Dermis microvascular lymphatic vessel endothelial cell (primary cell): Measurements from ENCODE around the gene TBC1D10B. TPM values are rescaled to one million over a fixed set of nuclear protein-coding genes. Genes with fewer than 3 reads are reported as not detected.
A peak's percentile ranks its signal among the peaks of the same experiment; 100 is the strongest.
"Not testable (repeated sequence)": the region's sequence is repeated elsewhere in the genome, so short reads cannot be mapped to it uniquely, and the experiment has no call there.

Experiments
- DNase-seq, 2 donors: peaks; one replicate each; pipeline versions ENCODE4 v3.0.0 to v3.0.0-alpha.2; 2010; ENCODE audit warnings: low read depth in 2 of 2
- total RNA-seq: library from RNA; depleted of rRNA; stranded (reverse); fragments of >200 nt; gene quantifications from 2 replicates; pipeline ENCODE4 v1.2.1, GENCODE V29; 2014

TBC1D10B gene
- total RNA-seq, 1 donor from 2014 or later: 22.2 TPM

DNA sequence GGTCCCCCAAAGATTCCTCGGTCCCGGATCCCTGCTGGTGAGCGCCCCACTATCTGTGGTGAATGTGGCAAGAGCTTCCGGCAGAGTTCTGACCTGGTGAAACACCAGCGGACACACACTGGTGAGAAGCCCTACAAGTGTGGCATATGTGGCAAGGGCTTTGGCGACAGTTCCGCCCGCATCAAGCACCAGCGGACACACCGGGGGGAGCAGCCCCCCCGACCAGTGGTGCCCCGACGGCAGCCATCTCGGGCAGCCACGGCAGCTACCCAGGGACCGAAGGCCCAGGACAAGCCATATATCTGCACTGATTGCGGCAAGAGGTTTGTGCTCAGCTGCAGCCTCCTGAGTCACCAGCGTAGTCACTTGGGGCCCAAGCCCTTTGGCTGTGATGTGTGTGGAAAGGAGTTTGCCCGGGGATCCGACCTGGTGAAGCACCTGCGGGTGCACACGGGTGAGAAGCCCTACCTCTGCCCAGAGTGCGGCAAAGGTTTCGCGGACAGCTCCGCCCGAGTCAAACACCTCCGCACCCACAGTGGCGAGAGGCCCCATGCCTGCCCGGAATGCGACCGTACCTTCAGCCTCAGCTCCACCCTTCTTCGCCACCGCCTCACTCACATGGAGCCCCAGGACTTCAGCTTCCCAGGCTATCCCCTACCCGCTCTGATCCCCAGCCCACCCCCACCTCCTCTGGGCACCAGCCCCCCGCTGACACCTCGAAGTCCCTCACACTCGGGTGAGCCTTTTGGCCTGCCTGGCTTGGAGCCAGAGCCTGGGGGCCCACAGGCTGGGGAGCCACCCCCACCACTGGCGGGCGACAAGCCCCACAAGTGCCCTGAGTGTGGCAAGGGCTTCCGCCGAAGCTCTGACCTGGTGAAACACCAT is 27.7 kb upstream of the TBC1D10B start:
- DNase-seq: no peak

DNA sequence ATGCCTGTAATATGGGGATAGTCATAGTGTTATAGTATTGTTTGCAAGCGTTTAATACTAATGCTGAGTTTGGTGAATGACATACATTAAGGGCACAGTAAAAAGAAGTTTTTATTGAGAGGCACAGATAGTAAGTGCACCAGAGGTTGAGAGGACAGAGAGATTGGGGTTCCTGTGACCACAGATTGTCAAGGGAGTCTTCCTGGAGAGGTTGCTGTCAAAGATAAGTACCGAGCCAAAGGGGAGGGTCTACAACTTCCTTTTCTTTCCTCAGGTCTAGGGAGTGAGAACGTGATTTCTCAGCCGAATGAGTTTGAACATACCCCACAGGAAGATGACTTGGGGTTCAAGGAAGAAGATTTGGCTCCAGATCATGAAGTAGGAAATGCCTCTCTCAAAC is 26.8 kb upstream of the TBC1D10B start:
- no peak for DNase-seq

DNA sequence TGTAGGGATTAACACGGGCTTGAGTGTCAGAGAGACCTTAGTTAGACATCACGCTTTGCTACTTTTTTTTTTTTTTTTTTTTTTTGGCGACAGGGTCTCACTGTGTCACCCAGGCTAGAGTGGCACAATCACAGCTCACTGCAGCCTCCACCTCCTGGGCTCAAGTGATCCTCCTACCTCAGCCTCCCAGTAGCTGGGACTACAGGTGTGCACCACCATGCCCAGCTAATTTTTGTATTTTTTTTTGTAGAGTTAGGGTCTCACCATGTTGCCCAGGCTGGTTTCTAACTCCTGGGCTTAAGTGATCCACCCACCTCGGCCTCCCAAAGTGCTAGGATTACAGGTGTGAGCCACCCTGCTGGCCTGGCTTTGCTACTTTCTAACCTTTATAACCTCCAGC is 26.3 kb upstream of the TBC1D10B start:
- not testable (repeated sequence) for DNase-seq

DNA sequence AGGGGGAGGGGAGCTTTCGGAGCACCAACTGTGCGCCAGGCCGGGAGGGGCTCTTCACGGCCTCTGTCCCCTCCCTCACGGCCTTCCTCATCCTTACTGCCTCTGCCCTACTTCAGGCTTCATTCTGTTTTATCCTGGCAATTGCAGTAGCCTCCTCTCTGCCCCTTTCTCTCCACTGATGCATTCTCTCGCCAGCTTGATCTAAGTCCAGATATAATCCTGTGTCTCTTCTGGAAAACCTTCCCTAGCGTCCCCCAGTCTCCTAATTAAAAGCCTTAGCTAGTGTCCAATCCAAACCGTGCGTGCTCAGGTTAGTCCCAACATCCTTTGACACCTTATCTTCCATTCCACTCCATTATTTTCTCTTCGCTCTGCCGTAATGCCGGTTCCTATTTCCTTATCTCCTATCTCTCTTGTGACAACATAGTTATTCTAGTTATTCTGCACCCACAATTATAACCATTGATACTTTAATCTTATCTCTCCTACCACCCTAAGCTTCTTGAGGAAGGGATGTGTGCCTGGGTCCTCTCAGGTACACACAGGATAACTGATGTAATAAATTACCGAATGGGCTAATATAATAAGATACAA is 25.8 kb upstream of the TBC1D10B start:
- peak in 1 of 2 donors; percentile 38 for DNase-seq

DNA sequence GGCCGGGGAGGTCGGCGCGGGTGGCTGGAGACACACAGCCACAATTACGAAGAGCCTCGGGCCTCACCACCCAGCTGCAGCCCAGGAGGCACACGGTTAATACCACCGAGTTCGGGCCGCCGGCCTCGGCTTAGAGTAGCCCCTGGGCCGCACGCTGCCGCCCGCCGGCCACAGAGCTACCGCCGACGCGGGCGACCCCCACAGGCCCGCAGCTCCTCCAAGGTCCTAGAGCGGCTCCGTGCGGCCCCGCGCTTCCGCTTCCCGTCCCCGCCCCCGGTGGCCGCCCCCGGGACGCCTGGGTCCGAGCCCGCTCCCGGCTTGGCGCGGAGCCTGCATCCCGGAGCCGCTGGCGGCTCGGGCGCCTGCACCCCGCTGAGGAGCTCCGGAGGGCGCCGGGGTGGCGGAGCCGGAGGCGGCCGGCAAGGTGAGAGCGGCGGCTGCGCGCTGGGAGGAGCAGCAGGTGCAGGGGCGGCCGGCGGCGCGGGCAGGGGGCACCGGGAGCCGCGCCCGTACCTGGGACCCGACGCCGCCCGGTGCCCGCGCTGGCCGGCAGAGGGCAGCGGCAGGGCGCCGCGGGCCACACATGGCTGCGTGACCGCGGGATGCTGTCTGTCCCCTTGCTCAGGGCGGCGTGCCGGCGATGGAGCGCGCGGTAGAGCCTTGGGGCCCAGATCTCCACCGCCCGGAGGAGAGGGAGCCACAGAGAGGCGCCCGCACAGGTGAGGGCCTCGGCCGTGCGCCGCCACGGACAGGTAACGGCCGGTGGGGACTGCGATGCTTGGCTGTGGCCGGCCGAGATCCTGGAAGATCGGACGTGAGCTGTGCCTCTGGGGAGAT is 25.1 kb upstream of the TBC1D10B start, which contains the start of gene ZNF48:
ZNF48 (plus strand) TSS at position 266 of the 837 bp plus-strand sequence; CDS start at position 641, 375 bp downstream.
- peak; percentile 83 to 93 for DNase-seq

DNA sequence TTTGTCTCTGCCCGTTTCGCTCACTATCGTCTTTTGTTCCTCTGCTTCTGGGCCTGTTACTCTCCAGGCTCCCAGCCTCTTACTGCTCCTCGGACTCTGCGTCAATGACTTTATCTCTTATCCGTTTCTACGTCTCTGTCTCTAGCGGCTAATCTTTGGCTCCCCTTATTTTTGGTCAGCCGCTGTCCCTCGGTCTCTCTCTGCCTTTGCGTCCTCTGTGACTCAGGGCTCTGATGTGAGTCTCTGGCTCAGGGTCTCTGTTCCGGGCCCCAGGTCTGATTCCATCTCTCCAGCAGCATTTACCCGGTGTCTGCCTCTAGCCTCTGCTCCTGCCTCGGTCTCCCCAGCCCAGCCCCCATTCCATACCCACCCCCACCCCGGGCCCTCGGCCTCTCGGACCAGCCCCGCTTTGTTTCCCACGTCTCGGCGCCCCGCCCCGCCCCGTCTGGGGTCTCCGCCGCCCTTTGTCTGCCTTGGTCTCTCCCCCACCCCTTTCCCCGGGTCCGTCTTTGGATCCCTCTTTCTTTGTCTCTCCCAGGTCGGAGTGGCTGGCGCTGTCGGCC is 24.4 kb upstream of the TBC1D10B start:
- DNase-seq: no peak

DNA sequence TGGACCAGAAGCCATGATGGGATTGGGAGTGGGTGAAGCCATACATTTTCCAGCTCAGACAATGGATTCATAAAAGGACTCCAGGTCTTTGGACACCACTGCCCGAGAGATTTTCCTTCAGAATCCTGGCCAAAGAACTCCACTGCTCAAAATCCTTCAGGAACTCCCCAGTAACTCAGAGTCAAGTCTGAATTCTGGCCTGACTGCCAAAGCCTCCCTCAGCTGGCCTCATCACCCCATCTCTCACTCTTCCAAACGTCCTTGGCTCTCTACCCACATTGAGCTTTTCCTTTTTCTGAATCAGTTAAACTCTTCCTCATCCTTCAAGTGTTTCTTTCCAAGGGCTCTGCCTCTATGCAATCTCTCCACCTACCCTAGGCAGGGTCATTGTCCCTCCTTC is 13.2 kb upstream of the TBC1D10B start:
- DNase-seq: no peak

DNA sequence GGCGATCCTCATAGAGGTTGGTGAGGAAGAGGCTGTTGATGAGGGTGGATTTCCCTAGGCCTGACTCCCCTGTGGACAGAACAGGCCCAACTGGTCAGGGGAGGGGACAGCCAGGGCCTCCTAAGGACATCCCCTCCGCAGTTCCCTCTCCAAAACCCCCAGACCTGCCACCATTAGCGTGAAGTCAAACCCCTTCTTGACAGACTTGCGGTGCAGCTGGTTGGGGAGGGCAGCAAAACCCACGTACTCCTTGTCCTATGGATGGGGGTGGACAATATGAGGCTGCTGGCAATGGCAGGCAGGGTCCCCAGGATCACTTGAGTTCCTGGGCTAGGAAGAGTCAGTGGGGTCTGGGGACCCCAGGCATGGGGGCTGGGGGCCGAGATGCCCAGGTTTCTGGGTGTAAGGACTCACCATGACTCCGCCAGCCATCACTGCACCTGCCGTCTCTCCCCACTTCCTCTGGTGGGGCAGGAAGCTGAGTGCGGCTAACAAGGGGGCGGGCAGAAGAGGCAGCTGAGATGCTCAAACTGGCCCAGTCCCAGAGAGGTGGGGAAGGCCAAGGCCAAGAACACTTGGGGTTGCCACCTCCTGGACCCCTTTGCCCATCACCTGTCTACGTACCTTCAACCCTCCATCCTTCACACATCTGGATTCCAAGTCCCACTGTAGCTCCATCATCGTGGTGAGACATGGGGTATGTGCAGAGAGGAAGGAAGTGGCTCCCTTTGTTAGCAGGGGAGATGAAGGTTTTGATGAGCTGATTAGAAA is 12.0 kb upstream of the TBC1D10B start, which contains the start of gene SEPTIN1:
SEPTIN1 (minus strand) TSS at position 451 of the 771 bp plus-strand sequence; CDS start at position 432, 19 bp downstream.
- DNase-seq: no peak

DNA sequence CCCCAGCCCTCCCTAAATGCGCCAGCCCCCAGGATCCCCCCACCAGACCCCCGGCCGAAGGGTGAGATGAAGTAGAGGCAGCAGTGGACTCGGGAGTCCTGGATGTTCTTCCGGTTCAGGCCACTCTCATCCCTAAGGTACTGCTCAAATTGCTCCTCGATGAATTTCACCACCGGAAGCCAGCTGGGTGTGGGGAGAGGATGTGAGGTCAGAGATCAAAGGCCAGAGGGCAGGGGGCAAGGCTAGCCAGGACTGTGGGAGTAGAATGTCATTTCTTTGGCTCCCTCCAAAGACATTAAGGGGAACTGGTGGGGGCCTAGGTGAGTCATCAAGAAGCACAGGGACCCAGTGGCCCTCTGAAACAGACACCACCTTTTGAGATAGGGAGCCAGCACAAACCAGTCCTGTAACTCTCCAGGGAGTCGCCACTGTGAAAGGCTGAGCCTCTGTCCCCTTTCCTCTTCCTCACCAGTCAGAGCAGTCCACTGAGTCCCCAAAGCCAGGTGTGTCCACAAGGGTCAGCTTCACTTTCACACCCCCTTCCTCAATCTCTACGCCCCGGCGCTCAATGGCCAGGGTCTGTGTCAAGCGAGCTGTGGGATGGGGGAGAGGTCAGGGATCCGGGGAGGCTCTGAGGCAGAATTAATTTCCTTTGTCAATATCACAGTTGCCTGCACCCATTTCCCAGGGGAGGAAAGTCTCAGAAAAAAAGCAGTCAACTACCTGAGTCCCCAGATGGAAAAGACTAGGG is 11.2 kb upstream of the TBC1D10B start:
- no peak for DNase-seq

DNA sequence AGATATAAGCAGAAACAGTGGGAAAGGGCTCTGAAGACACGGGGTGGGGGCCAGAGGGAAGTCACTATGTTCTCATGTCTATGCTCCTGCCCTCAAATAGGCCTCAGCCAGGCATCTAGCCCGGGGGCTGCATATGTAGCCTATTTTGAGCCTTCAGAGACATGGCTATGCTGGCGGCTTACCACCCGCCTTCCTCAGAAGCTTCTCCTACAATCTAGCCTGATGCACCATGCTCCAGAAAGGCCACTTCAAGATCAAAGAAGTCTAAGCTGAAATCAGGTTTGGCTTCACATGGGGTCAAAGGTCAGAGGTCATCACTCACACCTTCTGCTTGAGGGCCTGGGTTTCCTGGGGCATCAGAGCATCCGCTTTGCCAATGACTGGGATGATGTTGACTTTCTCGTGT is 10.5 kb upstream of the TBC1D10B start:
- DNase-seq: no peak

DNA sequence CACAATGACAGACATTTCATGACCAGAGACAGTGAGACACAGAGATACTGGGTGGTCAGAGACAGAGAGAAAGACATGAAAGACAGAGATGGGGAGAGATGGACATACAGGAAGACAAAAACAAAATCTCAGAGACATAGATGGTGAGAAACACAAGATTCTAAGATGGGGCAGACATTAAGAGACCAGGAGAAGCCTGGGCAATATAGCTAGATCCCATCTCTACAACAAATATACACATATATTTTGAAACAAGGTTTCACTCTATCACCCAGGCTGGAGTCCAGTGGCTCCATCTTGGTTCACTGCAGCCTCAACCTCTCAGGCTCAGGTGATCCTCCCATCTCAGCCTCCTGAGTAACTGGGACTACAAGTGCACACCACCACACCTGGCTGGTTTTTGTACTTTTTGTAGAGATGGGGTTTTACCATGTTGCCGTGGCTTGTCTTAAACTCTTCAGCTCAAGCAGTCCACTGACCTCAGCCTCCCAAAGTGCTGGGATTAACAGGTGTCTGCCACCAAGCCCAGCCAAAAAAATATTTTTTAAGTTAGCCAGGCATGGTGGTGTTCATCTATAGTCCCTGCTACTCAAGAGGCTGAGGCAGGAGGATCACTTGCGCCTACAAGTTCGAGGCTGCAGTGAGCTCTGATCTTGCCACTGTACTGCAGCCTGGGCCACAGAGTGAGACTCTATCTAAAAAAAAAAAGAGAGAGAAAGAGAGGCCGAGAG is 9.9 kb upstream of the TBC1D10B start:
- DNase-seq: no peak

DNA sequence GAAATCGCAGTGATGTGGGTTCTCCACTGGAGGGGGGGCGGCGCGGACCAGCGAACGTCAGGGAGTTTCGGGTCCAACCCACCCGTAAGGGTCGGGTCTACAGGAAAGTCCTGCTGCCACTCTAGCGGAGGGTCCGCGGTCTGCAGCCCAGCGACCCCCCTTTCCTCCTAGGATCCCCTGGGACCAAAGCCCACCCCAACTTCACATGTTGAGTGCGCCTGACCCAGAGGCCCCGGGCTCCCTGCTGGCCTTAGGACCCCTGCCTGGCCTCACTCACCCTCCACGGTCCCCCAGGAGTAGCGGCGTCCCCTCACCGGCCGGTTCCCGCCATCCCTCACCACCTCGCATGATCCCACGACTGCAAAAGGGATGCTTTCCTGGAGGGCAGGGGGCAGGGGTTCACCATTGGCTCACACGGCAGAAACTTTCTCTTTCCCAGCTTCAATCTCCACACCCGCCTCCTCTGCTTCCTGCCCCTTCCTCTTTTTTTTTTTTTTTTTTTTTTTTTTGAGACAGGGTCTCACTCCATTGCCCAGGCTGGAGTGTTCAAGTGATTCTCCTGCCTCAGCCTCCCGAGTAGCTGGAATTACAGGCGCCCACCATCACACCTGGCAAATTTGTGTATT is 9.0 kb upstream of the TBC1D10B start:
- no peak for DNase-seq

DNA sequence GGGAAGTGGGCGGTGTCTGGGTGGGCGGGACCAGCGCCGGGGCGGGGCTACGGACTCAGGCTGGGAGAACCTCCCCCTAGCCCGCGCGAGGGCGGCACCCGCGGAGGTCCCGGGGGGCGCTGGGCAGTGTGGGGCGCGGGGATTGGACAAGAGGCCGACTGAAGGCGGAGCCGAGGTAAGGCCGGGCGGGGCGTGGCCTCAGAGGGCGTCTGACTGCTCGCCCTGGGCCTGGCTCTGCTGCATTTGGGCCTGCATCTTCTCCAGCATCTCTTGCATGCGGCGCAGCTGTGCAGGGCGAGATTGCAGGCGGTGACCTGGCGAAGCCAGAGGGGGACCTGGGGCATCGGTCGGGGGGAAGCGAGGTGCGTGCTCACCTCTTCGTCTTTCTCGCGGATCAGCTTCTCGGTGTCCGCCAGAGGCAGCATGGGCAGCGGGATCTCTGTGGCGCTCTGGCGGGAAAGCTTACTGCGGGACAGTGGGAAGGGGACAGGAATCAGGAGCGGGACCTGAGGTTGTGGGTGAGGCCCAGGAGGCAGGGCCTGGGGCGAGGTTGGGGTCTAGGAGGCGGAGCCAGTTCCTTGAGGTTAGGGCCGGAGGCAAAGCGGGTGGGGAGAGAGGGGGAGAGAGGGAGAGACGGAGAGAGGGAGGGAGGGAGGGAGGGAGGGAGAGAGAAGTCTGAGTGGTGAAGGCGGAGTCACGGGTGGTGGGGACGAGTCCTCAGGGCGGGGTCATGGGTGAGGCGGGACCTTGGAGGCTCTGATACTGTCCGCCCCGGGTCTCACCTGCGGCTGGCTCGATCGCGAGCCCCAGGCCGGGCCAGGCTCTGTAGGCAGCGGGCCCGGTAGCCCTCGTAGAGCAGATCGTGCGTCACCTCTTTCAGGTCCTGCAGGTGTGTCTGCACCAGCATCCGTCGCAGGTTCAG is 8.2 kb upstream of the TBC1D10B start:
- DNase-seq: peak; percentile 88 to 98

DNA sequence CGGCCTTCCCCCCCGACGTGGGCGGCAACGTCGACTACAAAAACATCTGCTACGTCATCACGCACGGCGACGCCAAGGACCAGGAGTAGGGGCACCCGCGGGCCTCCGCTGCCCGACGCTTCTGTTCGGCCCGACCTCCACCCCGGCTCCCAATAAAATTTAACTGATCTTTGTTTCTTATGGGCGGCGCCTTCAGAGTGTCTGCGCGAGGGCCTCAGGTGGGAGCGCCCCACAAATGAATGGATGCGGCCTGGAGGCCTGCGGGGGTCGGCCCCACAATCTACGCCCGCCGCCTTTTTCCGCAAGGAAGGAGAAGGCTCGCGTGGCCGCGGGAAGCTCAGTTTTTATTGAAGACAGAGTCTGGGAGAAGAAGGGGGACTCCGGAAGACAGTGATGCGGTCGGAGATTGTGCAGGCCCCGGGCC is 7.5 kb upstream of the TBC1D10B start:
- DNase-seq: peak; percentile 81 to 95

DNA sequence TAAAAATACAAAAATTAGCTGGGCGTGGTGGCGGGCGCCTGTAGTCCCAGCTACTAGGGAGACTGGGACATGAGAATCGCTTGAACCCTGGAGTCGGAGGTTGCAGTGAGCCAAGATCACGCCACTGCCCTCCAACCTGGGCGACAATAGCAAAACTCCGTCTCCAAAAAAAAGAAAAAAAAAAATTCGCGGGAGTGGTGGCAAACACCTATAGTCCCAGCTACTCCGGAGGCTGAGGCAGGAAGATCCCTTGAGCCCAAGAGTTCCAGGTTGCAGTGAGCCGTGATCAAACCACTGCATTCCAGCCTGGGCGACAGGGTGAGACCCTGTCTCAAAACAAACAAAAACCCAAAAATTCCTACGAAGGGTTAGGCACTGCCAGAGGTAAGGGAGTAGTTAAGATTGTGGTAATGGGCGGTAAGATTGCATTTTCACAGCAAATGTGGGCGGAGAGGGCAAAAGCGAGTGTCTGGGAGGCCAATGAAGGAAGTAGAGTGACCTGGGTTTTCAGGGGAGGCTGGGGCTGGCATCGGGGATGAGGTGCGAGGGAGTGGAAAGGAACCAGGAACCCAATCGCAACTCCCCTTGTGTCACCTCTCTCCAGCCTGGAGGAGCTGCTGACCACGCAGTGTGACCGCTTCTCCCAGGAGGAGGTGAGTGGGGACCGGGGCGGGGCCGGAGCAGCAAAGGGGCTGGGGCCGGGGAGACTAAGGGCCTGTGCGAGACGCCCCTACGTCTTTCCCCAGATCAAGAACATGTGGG is 6.9 kb upstream of the TBC1D10B start:
- DNase-seq: no peak

DNA sequence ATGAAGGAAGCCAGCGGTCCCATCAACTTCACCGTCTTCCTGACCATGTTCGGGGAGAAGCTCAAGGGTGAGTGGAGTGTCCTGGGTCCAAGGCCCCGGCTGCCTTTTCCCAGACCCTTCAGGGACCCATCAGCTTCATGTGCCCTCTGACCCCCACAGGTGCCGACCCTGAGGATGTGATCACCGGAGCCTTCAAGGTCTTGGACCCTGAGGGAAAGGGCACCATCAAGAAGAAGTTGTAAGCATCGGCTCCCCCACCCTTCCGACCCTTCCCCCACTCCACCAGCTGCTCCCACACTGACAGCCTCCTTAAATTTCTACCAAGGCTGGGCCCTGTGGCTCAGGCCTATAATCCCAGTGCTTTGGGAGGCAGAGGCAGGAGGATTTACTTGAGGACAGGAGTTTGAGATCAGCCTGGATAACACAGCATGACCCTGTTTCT is 6.2 kb upstream of the TBC1D10B start:
- no peak for DNase-seq

DNA sequence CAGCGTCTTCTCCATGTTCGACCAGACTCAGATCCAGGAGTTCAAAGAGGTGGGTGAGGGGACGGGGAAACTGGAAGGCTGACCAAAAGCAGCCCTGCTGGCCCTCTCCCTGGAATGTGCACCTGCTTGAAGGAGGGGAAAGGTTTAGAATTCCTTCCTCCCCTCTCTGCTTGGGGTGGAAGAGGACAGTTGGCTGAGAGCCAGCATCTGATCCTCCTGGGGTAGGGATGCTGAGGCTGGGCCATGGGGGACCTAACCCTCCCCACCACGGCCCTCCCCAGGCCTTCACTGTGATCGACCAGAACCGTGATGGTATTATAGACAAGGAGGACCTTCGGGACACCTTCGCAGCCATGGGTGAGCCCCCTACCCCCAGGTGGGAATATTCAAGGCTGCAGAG is 5.6 kb upstream of the TBC1D10B start:
- DNase-seq: no peak
